PC-3 (cell line): ENCODE data around the gene ZNF385B.

ENCODE experiments used
- EZH2 ChIP-seq: fragments of 300-600 bp; sonication (generic); IDR thresholded peaks from one replicate; pipeline ENCODE4 v1.6.1; 2017; ENCODE audit warnings: antibody characterized with exemption, mild to moderate bottlenecking, low read length; ENCODE audit not compliant: unreplicated experiment
- EZH2phosphoT487 ChIP-seq: fragments of 300-600 bp; sonication (generic); IDR thresholded peaks from 2 replicates; pipeline ENCODE4 v1.6.1; 2018; ENCODE audit warnings: mild to moderate bottlenecking, antibody characterized with exemption, low read length, borderline replicate concordance
- TF ChIP-seq, protein P1 (sequence below): fragments of 300-600 bp; sonication (generic); conservative IDR thresholded peaks from 2 replicates; pipeline ENCODE4 v1.5.1; 2017; ENCODE audit warnings: antibody characterized with exemption, low read depth, mild to moderate bottlenecking, low read length

DNA sequence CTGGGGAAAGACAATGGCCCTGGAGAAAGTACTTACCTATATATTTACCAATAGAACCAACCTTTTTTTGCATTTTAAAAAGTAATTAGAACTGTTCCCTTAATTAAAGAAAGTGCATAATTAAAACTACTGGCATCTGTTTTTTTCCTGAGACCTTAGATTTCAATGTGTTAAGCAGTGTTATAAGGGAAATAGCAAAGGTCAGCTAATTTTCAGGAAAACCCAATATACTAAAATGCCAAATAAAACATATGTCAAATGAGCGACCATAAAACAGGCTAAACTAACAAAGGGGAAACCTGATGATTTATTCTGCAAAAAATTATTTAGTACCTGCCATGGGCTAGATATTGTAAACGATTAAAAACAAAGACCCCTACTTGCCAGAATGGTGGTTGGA lies 372.8 kb downstream of the ZNF385B start:
- TF ChIP-seq, protein P1, sequence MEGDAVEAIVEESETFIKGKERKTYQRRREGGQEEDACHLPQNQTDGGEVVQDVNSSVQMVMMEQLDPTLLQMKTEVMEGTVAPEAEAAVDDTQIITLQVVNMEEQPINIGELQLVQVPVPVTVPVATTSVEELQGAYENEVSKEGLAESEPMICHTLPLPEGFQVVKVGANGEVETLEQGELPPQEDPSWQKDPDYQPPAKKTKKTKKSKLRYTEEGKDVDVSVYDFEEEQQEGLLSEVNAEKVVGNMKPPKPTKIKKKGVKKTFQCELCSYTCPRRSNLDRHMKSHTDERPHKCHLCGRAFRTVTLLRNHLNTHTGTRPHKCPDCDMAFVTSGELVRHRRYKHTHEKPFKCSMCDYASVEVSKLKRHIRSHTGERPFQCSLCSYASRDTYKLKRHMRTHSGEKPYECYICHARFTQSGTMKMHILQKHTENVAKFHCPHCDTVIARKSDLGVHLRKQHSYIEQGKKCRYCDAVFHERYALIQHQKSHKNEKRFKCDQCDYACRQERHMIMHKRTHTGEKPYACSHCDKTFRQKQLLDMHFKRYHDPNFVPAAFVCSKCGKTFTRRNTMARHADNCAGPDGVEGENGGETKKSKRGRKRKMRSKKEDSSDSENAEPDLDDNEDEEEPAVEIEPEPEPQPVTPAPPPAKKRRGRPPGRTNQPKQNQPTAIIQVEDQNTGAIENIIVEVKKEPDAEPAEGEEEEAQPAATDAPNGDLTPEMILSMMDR, result no peak
- TF ChIP-seq EZH2 (no peak), EZH2phosphoT487 (no peak)
